Kidney epithelial cell (primary cell): ENCODE measurements around the gene UCKL1. TPM values are rescaled to one million over a fixed set of nuclear protein-coding genes. Genes with fewer than 3 reads are reported as not detected.
A peak's percentile ranks its signal among the peaks of the same experiment; 100 is the strongest.
"Not testable (repeated sequence)": the region's sequence is repeated elsewhere in the genome, so short reads cannot be mapped to it uniquely, and the experiment has no call there.

Experiments used
- DNase-seq: peaks from one replicate; pipeline ENCODE4 v3.0.0-alpha.2; 2010; ENCODE audit warnings: low read depth
- H3K27me3 ChIP-seq: 2 replicates; pipeline ENCODE4 v1.6.0; 2011; ENCODE audit warnings: low read length; ENCODE audit not compliant: control insufficient read depth, insufficient read depth
- H3K36me3 ChIP-seq: 2 replicates; pipeline ENCODE4 v1.5.1; 2011; ENCODE audit warnings: low read length; ENCODE audit not compliant: control insufficient read depth, insufficient read depth
- H3K4me3 ChIP-seq: 2 replicates; pipeline ENCODE4 v1.5.1; 2011; ENCODE audit warnings: low read depth, mild to moderate bottlenecking, control low read depth, low read length
- total RNA-seq: library from RNA; depleted of rRNA; stranded (reverse); fragments of >200 nt; gene quantifications from 2 replicates; pipeline ENCODE4 v1.2.3, GENCODE V29; 2015
- TF ChIP-seq, protein P1 (sequence below): IDR thresholded peaks from 2 replicates; pipeline ENCODE4 v1.5.1; 2011; ENCODE audit warnings: mild to moderate bottlenecking, moderate library complexity, low read length, control low read depth, inconsistent platforms; ENCODE audit not compliant: insufficient read depth, poor library complexity, severe bottlenecking

Gene UCKL1
- total RNA-seq, 1 donor from 2014 or later, result 19.6 TPM

DNA sequence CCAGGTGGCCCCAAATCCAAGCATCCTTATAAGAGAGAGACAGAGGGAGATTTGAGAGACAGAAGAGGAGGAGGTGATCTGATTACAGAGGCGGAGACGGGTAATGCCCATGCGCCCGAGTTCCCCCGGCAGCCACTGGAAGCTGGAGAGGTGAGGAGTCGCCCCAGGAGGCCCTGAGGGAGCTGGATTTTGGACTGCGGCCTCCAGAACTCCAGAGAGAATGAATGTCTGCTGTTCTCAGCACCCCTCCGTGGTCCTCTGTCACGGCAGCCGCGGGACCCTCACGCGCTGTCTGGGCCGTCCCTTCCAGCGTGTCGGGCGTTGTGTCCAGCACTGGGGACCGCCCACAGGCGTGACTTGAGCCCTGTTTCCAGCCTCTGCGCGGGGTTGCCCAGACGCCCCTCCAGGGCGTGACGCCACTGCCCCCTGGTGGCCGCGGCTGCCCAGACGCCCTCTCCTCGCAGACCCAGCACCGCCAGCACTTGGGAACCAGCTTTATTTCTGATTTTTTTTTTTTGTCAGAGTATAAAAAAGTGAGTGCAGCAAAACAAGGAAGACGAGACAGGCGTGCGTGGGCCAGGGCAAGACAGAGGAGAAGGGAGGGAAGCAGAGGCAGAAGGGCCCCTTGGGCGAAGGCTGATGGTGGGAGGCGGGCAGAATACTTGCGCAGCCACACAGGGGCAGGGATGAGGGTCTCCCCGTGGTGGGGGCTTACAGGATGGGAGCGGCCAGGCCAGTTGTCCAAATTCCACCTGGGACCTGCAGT, 17.6 kb upstream of the UCKL1 start:
- H3K27me3 ChIP-seq, result no peaks in the 10 kb centered on the region
- no peak for DNase-seq
- peak overlapping the region; percentile 32 for H3K4me3 ChIP-seq
- TF ChIP-seq, protein P1, sequence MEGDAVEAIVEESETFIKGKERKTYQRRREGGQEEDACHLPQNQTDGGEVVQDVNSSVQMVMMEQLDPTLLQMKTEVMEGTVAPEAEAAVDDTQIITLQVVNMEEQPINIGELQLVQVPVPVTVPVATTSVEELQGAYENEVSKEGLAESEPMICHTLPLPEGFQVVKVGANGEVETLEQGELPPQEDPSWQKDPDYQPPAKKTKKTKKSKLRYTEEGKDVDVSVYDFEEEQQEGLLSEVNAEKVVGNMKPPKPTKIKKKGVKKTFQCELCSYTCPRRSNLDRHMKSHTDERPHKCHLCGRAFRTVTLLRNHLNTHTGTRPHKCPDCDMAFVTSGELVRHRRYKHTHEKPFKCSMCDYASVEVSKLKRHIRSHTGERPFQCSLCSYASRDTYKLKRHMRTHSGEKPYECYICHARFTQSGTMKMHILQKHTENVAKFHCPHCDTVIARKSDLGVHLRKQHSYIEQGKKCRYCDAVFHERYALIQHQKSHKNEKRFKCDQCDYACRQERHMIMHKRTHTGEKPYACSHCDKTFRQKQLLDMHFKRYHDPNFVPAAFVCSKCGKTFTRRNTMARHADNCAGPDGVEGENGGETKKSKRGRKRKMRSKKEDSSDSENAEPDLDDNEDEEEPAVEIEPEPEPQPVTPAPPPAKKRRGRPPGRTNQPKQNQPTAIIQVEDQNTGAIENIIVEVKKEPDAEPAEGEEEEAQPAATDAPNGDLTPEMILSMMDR, result peak; percentile 98
- no peaks in the 10 kb centered on the region for H3K36me3 ChIP-seq

DNA sequence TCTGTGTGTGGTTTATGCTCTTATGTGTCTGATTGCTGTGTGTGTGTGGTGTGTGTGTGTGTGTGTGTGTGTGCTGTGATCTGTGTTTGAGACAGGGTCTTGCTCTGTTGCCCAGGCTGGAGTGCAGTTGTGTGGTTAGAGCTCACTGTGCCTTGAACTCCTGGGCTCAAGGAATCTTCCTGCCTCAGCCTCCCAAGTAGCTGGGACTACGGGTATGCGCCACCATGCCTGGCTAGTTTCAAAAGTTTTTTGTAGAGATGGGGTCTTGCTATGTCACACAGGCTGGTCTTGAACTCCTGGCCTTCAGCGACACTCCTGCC, 16.9 kb upstream of the UCKL1 start:
- no peak overlapping the region for H3K4me3 ChIP-seq
- no peaks in the 10 kb centered on the region for H3K36me3 ChIP-seq
- H3K27me3 ChIP-seq, result no peaks in the 10 kb centered on the region
- DNase-seq, result no peak
- TF ChIP-seq, protein P1, result no peak

DNA sequence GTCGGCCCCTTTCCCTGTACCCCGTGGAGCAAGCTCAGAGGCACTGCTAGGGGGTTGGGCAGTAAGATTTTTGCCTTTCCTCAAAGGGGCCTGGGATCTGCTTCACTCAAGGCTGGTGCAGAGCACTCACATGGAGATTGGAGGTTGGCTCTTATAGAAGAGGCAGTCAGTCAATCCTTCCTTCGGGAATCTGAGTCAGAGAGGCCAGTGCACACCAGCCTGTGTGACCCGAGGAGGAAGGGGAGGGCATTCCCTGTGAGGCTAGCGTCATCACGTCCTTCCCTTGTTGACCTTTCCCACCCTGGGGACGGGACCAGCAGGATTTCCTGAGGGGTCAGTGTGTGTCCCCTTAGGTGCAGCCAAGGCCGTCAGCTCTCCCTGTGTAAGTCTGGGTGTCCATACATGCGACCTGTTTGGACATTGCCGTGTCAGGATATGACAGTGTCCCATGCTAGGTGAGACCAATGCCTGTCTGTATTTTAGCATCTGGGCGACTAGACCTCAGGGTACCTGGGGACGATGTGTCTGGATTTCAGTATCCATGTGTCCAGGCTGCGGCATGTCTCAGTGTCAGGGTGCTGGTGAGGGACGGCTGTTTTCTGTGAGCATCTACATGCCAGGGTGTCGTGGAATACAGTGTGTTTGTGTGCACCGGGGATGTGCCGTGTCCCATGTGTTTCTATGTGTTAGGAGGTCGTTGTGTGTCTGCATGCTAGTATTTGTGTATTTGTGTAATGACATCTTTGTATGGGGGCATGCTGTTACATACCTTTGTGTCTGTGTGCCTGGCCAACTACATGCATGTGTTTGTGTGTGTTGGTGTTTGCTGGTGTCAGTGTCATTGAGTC, 16.3 kb upstream of the UCKL1 start:
- DNase-seq, result no peak
- no peak overlapping the region for H3K4me3 ChIP-seq
- H3K36me3 ChIP-seq, result no peaks in the 10 kb centered on the region
- no peaks in the 10 kb centered on the region for H3K27me3 ChIP-seq
- TF ChIP-seq, protein P1, result no peak

DNA sequence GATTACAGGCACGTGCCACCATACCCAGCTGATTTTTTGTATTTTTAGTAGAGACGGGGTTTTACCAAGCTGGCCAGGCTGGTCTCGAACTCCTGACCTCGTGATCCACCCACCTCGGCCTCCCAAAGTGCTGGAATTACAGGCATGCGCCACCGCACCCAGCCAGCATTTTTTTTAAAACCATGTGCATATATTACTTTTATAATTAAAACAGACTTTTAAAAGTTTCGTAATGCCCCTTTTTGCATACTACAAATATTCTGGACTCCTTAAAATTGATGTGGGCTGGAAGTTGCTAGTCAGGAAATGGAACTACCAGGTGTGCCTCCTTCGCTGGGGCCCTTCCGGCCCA, 15.7 kb upstream of the UCKL1 start:
- not testable (repeated sequence) for H3K27me3 ChIP-seq, DNase-seq, H3K4me3 ChIP-seq, H3K36me3 ChIP-seq

DNA sequence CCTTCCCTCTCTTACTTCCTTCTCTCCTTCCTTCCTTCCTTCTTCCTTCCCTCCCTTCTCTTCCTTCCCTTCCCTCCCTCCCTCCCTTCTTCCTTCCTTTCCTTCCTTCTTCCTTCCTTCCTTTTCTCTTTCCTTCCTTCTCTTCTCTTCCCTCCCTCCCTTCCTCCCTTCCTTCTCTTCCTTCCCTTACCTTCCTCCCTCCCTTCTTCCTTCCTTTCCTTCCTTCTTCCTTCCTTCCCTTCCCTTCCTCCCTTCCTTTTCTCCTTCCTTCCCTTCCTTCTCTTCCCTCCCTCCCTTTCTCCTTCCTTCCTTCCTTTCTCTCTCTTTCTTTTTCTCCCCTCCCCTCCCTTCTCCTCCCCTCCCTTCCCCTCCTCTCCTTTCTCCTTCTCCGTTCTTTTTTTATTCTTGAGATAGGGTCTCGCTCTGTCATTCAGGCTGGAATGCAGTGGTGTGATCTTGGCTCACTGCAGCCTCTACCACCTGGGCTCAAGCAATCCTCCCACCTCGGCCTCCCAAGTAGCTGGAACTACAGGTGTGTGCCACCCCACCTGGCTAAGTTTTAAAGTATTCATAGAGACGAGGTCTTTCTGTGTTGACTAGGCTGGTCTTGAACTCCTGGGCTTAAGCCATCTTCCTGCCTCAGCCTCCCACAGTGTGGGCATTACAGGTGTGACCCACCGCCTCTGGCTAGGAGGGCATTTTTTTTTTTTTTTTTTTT, 14.7 kb upstream of the UCKL1 start:
- DNase-seq, result no peak
- Histone ChIP-seq H3K36me3 (peaks cover 2% of the 10 kb centered on the region), H3K27me3 (no peaks in the 10 kb centered on the region), H3K4me3 (no peak overlapping the region)
- TF ChIP-seq, protein P1, result no peak

DNA sequence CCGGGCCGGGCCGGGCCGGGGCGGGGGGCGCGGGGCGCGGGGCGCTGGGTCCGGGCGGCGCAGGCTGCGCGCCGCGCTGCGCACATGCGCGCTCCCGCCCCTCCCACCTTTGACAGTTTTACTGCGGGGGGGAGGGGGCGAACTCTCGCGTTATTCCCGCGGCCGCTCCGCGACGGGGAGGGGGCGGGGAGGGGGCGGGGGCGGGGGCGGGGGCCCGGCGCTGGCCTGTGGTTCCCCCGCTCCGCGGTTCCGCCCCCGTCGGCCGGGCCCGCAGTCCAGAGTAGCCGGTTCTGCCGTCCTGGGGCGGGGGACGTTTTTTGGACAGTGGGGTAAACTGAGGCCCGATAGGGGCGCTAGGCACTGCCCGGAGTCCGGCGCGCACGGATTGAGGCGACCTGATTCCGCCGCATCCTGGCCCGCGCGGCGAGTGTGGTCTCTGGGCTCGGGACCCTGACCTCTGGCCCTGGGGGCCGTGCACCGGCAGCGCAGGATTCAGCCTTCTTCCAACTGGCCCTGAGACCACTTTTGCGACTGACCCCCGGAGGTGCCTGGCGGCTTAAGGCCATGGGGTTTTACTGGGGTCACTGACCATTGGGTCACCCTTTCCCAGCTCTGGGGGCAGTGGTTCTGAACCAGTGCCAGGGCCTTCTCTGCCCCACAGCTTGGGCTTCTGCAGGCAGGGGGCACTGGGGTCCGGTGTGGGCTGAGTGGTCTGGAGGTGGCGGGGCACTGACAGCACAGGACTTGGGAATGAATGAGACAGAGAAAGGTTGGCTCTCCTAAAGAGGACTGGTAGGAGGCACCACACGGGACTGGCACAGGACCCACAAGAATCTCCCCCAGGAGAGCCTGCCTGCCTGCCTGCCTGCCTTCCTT, 13.9 kb upstream of the UCKL1 start, which contains the start of gene ZNF512B:
TSS of gene ZNF512B (minus strand) at position 93 of the 876 bp plus-strand sequence. CDS start 1,980 bp downstream, outside the sequence.
- Histone ChIP-seq H3K4me3 (peak within 1 kb of the TSS; percentile 51), H3K36me3 (peaks cover 2% of the 10 kb centered on the region), H3K27me3 (no peaks in the 10 kb centered on the region)
- DNase-seq, result no peak
- TF ChIP-seq, protein P1, result no peak
